ENCODE data around the gene ELAVL4. TPM values are rescaled to one million over a fixed set of nuclear protein-coding genes. Genes with fewer than 3 reads are reported as not detected.

ELAVL4 gene
- polyA plus RNA-seq, 1 experiment = not detected

DNA sequence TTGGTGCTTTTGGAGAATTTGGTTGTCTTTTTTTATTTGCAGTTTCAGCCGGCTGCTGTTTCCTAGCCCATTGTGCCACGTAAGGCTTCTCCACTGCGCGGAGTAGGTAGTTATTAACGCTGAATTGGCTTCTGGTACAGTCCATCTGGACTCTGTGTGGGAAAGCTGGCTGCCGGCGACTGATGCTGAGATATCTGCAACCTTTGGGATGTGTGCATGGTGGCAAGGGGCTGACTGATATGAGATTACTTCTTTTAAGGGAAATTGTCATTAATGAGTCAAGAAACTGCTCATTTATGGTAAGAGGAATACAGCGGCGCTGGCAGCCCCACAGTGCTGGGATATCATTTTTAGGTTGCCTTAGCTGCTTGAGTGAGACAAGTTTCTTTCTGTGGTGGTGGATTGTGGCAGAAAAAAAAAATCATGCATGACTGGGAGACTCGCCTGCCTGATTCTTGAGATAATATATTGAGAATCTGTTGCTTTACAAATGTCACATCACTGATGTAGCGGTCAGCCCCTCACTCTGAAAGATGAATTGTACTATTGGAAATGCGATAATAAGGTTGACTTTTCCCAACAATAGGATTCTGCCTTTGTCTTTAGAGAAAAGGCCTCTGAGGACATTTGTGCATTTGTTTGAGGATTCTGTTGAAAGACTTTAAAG is 2.5 kb upstream of the ELAVL4 start:
- H3K4me3 ChIP-seq (ENCODE audit: low read depth, low read length) = no peak overlapping the region
- H3K27me3 ChIP-seq (ENCODE audit: control insufficient read depth, insufficient read depth, low read length) = no peaks in the 10 kb centered on the region
- ChIA-PET CTCF (interaction anchor here (0.9 kb wide), 1 partner anchor 227 kb away, joined by 3 read pairs; no protein-coding TSS in a partner anchor), POLR2A (no interaction called here)
- TF ChIP-seq, protein P1, sequence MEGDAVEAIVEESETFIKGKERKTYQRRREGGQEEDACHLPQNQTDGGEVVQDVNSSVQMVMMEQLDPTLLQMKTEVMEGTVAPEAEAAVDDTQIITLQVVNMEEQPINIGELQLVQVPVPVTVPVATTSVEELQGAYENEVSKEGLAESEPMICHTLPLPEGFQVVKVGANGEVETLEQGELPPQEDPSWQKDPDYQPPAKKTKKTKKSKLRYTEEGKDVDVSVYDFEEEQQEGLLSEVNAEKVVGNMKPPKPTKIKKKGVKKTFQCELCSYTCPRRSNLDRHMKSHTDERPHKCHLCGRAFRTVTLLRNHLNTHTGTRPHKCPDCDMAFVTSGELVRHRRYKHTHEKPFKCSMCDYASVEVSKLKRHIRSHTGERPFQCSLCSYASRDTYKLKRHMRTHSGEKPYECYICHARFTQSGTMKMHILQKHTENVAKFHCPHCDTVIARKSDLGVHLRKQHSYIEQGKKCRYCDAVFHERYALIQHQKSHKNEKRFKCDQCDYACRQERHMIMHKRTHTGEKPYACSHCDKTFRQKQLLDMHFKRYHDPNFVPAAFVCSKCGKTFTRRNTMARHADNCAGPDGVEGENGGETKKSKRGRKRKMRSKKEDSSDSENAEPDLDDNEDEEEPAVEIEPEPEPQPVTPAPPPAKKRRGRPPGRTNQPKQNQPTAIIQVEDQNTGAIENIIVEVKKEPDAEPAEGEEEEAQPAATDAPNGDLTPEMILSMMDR (IDR thresholded peaks at IDR 0.05; ENCODE audit: insufficient read depth, low read depth, low read length) = no peak
- no peak for DNase-seq (ENCODE audit: low read depth)
- H3K36me3 ChIP-seq (ENCODE audit: control insufficient read depth, insufficient read depth, low read length) = no peaks in the 10 kb centered on the region

DNA sequence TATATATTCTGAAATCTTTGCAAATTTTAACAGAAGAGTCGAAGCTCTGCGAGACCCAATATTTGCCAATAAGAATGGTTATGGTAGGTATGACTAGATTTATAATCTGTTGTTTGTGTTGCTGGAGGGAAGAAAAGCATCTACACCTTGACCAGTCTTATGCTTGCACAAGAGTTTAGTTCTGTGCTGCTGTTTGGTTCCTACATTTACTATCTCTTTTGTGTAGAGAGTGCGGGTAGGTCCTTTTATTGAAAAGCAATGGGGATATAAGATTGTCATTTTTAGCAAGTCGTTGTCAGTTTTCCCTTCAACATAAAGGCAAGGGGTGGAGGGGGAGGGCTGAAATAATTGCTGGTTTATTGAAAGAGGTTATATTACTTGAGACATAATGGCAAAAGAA is 396 bp downstream of the ELAVL4 start:
- H3K36me3 ChIP-seq (ENCODE audit: control insufficient read depth, insufficient read depth, low read length) = no peaks in the 10 kb centered on the region
- POLR2A ChIA-PET = no interaction called here
- TF ChIP-seq, protein P1 (IDR thresholded peaks at IDR 0.05; ENCODE audit: insufficient read depth, low read depth, low read length) = no peak
- H3K27me3 ChIP-seq (ENCODE audit: control insufficient read depth, insufficient read depth, low read length) = no peaks in the 10 kb centered on the region
- CTCF ChIA-PET = no interaction called here
- no peak overlapping the region for H3K4me3 ChIP-seq (ENCODE audit: low read depth, low read length)
- DNase-seq (ENCODE audit: low read depth) = no peak

DNA sequence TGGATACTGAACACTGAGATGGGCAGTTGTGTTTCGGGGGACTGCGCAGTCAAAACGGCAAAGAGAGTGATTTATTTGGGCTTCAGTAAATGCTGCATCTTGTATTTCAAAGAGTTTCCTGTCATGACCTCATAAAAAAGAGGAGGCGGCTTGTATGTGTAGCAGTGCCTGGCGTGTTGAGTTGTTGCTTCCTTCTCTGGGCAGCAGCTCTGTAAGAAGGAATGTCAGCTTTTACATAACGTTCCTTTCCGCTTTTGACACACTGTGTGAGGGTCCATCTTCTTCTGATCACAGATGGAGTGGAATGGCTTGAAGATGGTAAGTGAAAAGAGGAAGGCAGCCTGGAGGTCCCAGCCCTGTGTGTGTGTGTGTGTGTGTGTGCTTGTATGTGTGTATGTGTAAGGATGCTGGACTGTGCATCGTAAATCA is 941 bp downstream of the ELAVL4 start:
- Histone ChIP-seq H3K36me3 (ENCODE audit: control insufficient read depth, insufficient read depth, low read length) (no peaks in the 10 kb centered on the region), H3K27me3 (ENCODE audit: control insufficient read depth, insufficient read depth, low read length) (no peaks in the 10 kb centered on the region), H3K4me3 (ENCODE audit: low read depth, low read length) (no peak overlapping the region)
- DNase-seq (ENCODE audit: low read depth) = no peak
- CTCF ChIA-PET = no interaction called here
- POLR2A ChIA-PET = no interaction called here
- TF ChIP-seq, protein P1 (IDR thresholded peaks at IDR 0.05; ENCODE audit: insufficient read depth, low read depth, low read length) = no peak

DNA sequence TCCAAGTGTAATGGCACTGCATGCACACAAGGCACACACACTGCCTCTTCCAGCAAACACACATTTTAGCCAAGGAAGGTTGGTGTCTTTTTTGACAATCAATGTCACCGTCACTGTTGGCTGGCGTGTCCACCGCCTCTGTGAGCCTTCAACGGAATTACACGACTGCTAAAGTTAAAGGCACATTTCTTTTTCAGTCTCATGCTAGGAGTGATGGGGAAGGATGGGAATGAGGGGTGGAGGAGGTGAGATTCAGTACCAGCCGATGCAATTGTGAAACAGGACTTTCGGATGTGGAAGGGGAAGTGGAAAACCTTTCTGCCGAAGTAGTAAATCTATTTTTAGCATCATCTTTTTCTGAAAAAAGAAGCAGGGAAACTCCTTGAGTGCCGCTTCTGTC is 1.4 kb downstream of the ELAVL4 start:
- DNase-seq (ENCODE audit: low read depth) = no peak
- TF ChIP-seq, protein P1 (IDR thresholded peaks at IDR 0.05; ENCODE audit: insufficient read depth, low read depth, low read length) = no peak
- Histone ChIP-seq H3K4me3 (ENCODE audit: low read depth, low read length) (no peak overlapping the region), H3K36me3 (ENCODE audit: control insufficient read depth, insufficient read depth, low read length) (no peaks in the 10 kb centered on the region), H3K27me3 (ENCODE audit: control insufficient read depth, insufficient read depth, low read length) (no peaks in the 10 kb centered on the region)
- ChIA-PET CTCF (no interaction called here), POLR2A (no interaction called here)

DNA sequence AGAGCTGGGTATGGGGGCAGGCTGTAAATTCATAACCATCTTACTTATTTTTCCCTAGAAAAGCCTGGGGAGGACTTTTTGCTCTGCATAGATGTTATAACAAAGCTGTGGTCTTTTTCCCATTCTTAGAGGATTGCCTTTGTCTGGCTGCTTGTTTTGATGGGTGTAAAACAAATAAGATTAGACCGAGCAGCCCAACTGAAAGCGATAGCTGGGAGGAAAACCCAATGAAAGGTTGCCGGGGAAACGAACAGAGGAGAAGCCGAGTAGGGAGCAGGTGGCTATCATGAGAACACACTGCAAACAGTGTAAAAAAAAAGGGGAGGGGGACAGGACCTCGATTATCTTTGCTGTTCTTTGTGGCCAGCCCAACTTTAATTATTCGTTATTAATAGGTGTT is 1.9 kb downstream of the ELAVL4 start:
- TF ChIP-seq, protein P1 (IDR thresholded peaks at IDR 0.05; ENCODE audit: insufficient read depth, low read depth, low read length) = no peak
- no peak for DNase-seq (ENCODE audit: low read depth)
- Histone ChIP-seq H3K36me3 (ENCODE audit: control insufficient read depth, insufficient read depth, low read length) (no peaks in the 10 kb centered on the region), H3K4me3 (ENCODE audit: low read depth, low read length) (no peak overlapping the region), H3K27me3 (ENCODE audit: control insufficient read depth, insufficient read depth, low read length) (no peaks in the 10 kb centered on the region)
- CTCF ChIA-PET = no interaction called here
- POLR2A ChIA-PET = no interaction called here
